GM18909 (cell line): ENCODE data around the gene DNAAF5.

ENCODE experiments used
- ATAC-seq: cut with Tn5 transposase; IDR thresholded peaks from one replicate; pipeline ENCODE4 v1.9.1; 2021; ENCODE audit warnings: mild to moderate bottlenecking; ENCODE audit not compliant: unreplicated experiment, poor library complexity

Gene DNAAF5

GRCh38 chr7:761101-761500 lies 34.6 kb downstream of the DNAAF5 start:
- no peak for ATAC-seq

DNA sequence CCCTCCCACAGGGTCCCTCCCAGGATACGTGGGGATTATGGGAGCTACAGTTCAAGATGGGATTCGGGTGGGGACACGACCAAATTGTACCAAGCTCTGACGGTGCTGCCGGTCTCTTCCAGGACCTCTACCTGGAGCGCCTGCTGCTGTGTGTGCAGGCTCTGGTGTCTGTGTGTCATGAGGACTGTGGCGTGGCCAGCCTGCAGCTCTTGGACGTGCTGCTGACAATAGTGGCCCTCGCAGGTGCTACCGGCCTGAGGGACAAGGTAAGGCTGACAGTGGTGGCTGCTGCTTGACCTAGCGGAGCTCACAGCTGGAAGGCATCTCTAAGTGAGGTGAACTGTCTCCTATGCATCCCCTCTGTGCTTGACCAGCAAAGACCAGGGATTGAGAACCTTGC lies 35.1 kb downstream of the DNAAF5 start:
- ATAC-seq, result no peak

DNA sequence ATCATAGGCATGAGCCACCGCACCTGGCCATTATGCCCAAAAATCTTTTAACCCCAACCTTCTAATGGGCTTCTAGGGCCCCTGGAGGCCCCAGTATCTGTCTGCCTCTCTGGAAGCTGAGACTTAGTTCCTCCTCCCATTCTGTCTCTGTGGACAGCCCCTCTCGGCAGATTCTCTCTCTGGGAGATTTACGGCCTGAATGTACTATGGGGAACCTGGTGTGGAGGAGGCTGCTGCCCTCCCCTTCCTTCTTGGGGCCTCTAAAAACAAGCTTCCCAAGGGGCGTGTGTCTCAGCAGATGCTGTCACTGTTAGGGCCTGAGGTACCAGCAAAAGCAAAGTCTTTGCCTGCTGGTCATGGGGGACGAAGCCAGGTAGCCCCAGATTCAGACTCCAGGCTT lies 36.4 kb downstream of the DNAAF5 start:
- no peak for ATAC-seq

DNA sequence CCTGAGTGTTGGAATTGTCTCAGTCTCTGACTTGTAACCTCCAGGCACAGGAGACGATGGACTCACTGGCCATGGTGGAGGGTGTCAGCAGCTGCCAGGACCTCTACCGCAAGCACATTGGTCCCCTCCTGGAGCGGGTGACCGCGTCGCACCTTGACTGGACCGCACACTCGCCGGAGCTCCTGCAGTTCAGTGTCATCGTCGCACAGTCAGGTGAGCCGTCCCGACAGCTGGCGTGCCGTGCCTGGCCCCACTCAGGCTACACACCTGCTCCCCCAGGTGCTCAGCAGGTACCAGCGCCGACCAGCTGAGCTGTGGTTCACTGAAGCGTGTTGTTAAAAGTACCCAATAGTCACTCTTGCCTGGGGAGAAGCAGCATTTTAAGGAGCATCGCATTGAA lies 37.3 kb downstream of the DNAAF5 start:
- ATAC-seq, result no peak

GRCh38 chr7:765383-765782 lies 38.9 kb downstream of the DNAAF5 start:
- no peak for ATAC-seq

- ATAC-seq, result no peak
Measured at GRCh38 chr7:767580-767940, 41.1 kb downstream of the DNAAF5 start.

- no peak for ATAC-seq
Measured at GRCh38 chr7:767941-768731, 41.6 kb downstream of the DNAAF5 start.

DNA sequence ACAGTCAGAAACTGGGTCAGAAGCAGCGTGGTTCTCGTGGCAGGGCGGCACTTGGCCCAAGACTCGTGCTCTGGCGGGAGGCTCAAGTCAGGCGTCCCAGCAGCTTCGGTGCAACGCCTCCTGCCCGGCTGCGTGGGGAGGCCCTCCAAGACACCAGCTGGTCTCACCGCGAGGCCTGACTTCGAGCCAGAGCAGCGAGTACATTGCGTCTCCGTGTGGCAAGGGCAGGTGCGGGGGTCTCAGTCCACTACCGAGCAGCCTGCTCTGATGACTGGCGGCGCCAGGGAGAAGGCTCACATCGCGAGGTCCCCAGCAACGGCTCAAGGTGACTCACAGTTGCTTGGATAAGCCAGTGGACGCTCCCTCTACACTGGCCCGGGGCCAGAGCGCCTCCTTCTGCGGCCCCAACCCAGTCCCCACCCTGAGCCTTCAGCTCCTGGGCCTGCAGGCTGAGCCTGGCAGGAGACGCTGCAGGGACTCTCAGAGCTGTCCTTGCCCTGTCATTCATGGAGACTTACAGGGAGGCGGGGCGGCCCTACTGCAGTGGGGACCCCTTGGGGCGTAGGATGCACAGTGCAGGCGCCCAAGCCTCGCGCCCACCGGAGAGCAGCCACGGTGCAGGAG lies 42.5 kb downstream of the DNAAF5 start:
- no peak for ATAC-seq

- ATAC-seq, result no peak
Measured at GRCh38 chr7:770336-770735, 43.8 kb downstream of the DNAAF5 start.

- ATAC-seq, result no peak
Measured at GRCh38 chr7:770741-771166, 44.3 kb downstream of the DNAAF5 start.

DNA sequence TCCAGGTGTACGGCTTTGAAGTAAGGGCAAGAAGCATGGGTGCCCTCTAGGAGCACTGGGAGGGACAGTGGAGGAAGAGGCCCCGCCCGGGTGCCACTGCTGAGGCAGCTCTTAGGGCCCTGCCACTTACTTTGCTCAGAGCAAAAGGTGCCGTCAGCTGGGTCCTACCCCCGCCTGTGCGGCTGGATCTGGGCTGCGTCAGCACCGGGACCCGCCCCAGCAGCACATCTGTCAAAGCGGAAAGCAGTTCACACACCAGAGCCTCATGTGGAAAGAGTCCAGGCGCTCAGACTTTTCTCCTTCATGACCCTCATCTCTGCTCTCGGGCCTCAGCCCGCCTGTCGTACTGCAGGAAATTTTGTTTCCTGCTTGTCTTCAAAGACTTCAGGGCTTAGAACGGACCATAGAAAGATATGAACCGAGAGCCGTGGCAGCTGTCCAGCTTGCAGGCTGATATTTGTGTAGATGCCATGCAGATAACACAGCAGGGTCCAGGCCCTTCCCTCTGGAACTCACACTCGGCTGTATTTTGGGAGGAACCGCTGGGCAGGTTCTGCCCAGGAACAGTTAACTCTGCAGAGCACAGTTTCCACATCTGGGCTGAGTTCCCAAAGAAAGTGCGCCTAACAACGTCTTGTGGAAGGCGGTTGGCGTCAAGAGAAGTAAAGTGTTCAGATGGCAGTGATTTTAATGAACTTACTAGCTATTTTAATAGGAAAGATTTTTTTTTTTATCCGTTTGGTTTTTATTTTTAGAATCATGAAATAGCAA lies 44.9 kb downstream of the DNAAF5 start:
- no peak for ATAC-seq

DNA sequence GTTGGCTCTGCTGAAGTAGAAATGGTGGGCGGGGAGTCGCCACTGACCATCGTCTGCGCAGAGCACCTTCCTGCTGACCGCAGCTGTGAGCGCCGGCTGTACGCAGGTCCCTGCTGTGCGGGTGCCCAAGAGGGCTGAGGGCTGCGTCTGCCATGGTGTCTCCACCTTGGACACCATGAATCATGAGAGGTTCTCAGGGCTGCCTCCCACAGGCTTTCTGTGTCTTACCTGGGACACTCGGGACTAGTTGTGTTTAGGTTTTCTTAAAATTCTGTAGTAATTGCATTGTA lies 45.5 kb downstream of the DNAAF5 start:
- no peak for ATAC-seq

DNA sequence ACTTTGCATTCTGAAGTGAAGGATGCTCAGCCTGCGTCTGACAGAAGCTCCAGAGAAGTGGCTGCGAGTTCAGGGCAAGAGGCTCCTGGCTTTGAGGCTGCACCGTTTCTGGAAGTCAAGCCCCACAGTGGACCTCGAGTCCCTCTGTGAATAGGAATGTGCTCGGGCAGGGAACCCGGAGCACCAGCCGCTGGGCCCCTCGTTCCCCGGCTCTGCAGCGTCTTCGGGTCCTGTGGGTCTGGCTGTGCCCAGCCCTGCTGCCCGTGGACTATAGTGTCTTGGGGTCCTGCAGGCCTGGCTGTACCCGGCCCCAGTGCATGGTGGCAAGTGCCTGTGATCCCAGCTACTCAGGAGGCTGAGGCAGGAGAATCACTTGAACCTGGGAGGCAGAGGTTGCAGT lies 45.9 kb downstream of the DNAAF5 start:
- ATAC-seq, result no peak

DNA sequence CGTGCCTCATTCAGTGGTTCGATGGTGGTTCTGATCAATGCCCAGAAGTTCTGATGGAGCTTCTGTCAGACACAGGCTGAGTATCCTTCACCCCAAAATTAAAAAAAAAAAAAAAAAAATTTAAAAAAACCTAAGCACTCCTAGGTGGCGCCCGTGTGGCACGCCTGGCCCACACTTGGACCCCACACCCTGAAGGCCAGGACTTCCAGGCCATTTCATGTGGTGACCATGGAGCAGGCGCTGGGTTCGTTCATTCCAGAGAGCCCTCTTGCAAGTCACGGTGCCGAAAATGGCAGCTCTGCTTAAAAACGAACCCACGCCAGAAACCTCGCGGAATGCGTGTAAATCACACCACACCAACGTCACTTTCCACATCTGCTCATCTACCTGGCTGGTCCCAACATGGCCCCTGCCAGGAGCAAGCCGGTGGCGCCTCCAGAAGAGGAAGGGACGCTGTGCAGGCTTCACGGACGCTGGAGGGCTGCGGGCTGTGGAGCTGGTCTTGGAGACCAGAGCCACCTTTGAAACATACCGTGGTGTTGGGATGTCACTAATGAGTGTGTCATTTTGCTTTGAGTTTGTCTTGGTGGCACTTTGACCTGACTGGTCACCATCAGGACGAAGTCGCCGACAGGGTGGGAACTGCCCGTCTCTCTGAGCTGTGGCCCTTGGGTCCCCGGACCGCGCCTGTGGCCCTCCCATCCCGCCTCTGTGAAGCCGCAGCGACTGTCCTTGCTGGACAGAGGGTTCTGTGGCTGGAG lies 46.5 kb downstream of the DNAAF5 start:
- ATAC-seq, result no peak

GRCh38 chr7:773622-773915 lies 47.1 kb downstream of the DNAAF5 start:
- no peak for ATAC-seq

GRCh38 chr7:774161-775109 lies 47.9 kb downstream of the DNAAF5 start:
- ATAC-seq, result peak; percentile 47

GRCh38 chr7:776381-776780 lies 49.9 kb downstream of the DNAAF5 start:
- ATAC-seq, result no peak

GRCh38 chr7:776992-777727 lies 50.7 kb downstream of the DNAAF5 start:
- ATAC-seq, result no peak

DNA sequence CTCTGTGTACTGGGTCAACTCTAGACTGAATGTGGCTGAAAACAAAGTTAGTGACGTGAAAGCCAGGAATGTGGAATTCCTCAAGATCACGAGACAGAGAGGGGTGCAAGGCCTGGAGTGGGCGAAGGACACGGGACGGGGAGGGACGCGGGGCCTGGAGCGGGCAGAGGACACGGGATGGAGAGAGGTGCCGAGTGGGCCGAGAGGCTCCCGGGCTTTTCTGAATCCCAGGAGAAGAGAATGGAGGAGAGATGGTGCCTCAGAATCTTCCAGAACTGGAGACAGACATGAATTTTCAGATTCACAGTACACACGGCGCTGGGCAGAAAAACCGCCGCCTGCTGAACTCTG lies 51.2 kb downstream of the DNAAF5 start:
- no peak for ATAC-seq
